Right atrium auricular region (tissue), 2 donors: ENCODE data around the gene VSNL1. TPM values are rescaled to one million over a fixed set of nuclear protein-coding genes. Genes with fewer than 3 reads are reported as not detected.

Source experiments
- DNase-seq: peaks from one replicate; pipeline ENCODE4 v3.0.0-alpha.2; 2019; ENCODE audit warnings: low spot score
- H3K27ac ChIP-seq, 2 donors: fragments of 200-600 bp; sonication (generic); 1 replicate in 1 of 2; 2 replicates in 1 of 2; pipeline ENCODE4 v1.5.1; 2016 to 2019
- H3K27me3 ChIP-seq, 2 donors: fragments of 200-600 bp; sonication (generic); one replicate each; pipeline versions ENCODE4 v1.5.1 to v1.6.0; 2017 to 2019
- H3K36me3 ChIP-seq: fragments of 200-600 bp; sonication (generic); one replicate; pipeline ENCODE4 v1.5.1; 2016
- H3K4me1 ChIP-seq, 2 donors: fragments of 200-600 bp; sonication (generic); one replicate each; pipeline versions ENCODE4 v1.5.1 to v1.6.0; 2017 to 2019
- H3K4me3 ChIP-seq, 2 donors: fragments of 200-600 bp; sonication (generic); 1 replicate in 1 of 2; 2 replicates in 1 of 2; pipeline ENCODE4 v1.5.1; 2017 to 2019; ENCODE audit warnings: mild to moderate bottlenecking in 1 of 2, moderate library complexity in 1 of 2
- H3K9me3 ChIP-seq, 2 donors: fragments of 200-600 bp; sonication (generic); one replicate each; pipeline ENCODE4 v1.5.1; 2019
- total RNA-seq, 2 donors: library from RNA; depleted of rRNA; stranded (reverse); fragments of >200 nt; gene quantifications; one replicate each; pipeline ENCODE4 v1.1.0, GENCODE V29; 2016
- TF ChIP-seq, protein P1 (sequence below), 2 donors: fragments of 200-600 bp; sonication (generic); IDR thresholded peaks; one replicate each; pipeline ENCODE4 v1.5.1; 2019; ENCODE audit warnings: antibody characterized with exemption in 2 of 2

Gene VSNL1
- total RNA-seq, 2 donors from 2014 or later = 30.2 to 41.7 TPM

- no peaks in the 10 kb centered on the region for H3K9me3 ChIP-seq
- H3K27ac ChIP-seq = no peak overlapping the region
- no peaks in the 10 kb centered on the region for H3K4me1 ChIP-seq
- H3K36me3 ChIP-seq = no peaks in the 10 kb centered on the region
- H3K4me3 ChIP-seq = no peak overlapping the region
- H3K27me3 ChIP-seq = no peaks in the 10 kb centered on the region
- no peak for DNase-seq
- TF ChIP-seq, protein P1, sequence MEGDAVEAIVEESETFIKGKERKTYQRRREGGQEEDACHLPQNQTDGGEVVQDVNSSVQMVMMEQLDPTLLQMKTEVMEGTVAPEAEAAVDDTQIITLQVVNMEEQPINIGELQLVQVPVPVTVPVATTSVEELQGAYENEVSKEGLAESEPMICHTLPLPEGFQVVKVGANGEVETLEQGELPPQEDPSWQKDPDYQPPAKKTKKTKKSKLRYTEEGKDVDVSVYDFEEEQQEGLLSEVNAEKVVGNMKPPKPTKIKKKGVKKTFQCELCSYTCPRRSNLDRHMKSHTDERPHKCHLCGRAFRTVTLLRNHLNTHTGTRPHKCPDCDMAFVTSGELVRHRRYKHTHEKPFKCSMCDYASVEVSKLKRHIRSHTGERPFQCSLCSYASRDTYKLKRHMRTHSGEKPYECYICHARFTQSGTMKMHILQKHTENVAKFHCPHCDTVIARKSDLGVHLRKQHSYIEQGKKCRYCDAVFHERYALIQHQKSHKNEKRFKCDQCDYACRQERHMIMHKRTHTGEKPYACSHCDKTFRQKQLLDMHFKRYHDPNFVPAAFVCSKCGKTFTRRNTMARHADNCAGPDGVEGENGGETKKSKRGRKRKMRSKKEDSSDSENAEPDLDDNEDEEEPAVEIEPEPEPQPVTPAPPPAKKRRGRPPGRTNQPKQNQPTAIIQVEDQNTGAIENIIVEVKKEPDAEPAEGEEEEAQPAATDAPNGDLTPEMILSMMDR (IDR thresholded peaks at IDR 0.05) = no peak
Observed at GRCh38 chr2:17657759-17658158, 117.3 kb downstream of the VSNL1 start.

DNA sequence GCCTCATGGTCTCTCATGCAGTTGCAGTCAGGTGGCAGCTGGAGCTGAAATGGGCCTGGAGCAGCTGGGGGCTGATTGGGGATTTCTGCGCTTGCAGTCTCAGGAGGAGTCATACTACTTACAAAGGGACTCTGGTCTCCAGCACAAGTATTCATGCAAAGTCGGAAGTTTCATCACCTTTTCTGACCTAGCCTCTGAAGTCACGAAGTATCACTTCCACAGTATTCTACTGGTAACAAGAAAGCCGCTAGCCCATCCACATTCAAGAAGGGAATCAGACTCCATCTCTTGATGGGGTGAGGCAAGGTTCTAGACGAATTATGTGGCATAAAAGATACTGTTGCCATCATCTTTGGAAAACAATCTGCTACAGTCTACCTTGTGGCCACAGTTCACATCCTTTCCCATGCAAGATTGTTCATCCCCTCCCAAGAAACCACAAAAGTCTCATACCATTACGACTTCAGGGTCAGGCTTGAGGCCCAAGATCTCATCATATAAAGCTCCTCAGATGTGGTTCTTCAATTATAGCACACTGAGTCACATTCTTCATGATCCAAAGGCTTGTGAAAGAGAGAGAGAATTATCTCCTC is 117.9 kb downstream of the VSNL1 start:
- TF ChIP-seq, protein P1 (IDR thresholded peaks at IDR 0.05) = no peak
- no peaks in the 10 kb centered on the region for H3K4me1 ChIP-seq
- H3K27ac ChIP-seq = no peak overlapping the region
- no peaks in the 10 kb centered on the region for H3K27me3 ChIP-seq
- DNase-seq = no peak
- H3K36me3 ChIP-seq = no peaks in the 10 kb centered on the region
- no peak overlapping the region for H3K4me3 ChIP-seq
- H3K9me3 ChIP-seq = no peaks in the 10 kb centered on the region

DNA sequence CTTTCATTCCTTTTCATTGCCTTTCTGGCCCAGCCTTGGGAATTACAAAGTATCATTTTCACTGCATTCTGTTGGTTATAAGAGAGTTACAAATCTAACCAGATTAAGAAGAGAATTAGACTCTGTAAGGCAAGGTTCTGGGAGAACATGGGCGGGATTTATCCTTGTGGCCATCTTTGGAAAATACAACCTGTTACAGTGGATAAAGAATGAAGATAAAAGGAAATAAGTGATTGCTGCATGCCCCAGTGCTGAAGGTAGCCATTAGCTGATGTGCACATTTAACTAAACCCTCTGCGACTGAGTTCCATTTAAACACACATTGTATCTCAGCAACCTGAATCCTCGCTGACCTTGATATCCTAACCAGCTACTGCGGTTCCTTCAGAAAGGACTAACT is 119.7 kb downstream of the VSNL1 start:
- H3K4me3 ChIP-seq = no peak overlapping the region
- no peaks in the 10 kb centered on the region for H3K4me1 ChIP-seq
- DNase-seq = no peak
- peaks cover 7% of the 10 kb centered on the region for H3K36me3 ChIP-seq
- H3K27ac ChIP-seq = no peak overlapping the region
- H3K9me3 ChIP-seq = no peaks in the 10 kb centered on the region
- TF ChIP-seq, protein P1 (IDR thresholded peaks at IDR 0.05) = no peak
- H3K27me3 ChIP-seq = no peaks in the 10 kb centered on the region

DNA sequence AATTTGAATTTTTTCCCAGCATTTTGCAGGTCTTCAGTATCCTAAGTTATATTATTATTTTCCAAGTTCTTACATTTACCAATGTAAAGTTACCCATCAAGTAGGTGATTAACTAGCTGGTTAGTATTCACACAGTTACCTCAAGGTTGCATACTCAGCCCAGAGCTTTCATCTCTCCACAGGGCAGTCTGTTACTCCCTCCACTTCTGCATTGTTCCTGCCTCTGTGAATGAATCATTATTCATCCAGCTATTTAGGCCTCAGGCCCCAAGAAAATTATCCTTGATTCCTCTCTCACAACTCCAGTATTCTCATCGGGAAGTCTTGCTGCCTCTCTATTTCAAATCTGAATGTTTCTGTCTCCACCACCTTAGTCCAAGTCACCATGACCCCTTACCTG is 121.0 kb downstream of the VSNL1 start:
- TF ChIP-seq, protein P1 (IDR thresholded peaks at IDR 0.05) = no peak
- H3K4me3 ChIP-seq = no peak overlapping the region
- H3K27me3 ChIP-seq = no peaks in the 10 kb centered on the region
- peaks cover 15% of the 10 kb centered on the region for H3K36me3 ChIP-seq
- no peaks in the 10 kb centered on the region for H3K4me1 ChIP-seq
- DNase-seq = no peak
- no peak overlapping the region for H3K27ac ChIP-seq
- H3K9me3 ChIP-seq = no peaks in the 10 kb centered on the region

DNA sequence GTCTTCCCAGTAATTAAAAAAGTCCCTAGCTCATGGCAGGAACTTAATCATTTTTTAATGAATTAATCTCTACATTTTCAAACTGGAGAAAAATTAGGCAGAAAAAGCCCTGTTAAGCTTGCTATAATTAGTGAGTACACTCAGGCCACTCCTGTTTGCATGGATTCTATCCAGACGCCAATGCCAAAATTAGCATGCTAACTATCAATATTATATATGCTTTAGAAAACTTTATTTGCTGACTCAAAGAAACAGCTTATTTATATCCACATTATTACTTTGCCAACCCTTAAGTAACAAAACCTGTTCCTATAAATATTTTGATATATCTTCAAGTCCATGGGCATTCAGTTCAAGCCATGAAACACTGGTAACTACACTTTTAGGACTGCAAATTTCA is 122.2 kb downstream of the VSNL1 start:
- H3K4me3 ChIP-seq = no peak overlapping the region
- TF ChIP-seq, protein P1 (IDR thresholded peaks at IDR 0.05) = no peak
- peaks cover 15% of the 10 kb centered on the region for H3K36me3 ChIP-seq
- no peak for DNase-seq
- H3K27ac ChIP-seq = no peak overlapping the region
- H3K27me3 ChIP-seq = no peaks in the 10 kb centered on the region
- H3K4me1 ChIP-seq = no peaks in the 10 kb centered on the region
- H3K9me3 ChIP-seq = no peaks in the 10 kb centered on the region

DNA sequence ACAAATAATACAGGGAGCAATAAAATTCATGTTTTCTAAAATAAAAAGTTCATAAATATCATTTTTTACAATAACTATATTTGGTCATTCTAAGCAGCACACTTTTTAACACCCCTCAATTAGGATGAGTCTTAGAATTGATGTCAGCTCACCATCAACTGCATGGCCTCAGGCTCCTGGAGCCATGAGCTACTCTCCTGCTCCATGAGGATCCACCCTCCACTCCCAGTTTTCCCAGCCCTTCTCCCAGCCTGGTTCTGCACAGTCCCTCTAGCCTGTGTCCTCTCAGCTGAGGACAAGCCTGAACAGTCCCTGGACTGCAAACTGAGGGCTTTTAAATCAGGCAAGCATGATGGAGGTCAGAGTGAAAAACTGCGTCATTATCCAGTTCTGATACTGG is 124.0 kb downstream of the VSNL1 start:
- H3K36me3 ChIP-seq = peaks cover 20% of the 10 kb centered on the region
- no peak overlapping the region for H3K4me3 ChIP-seq
- H3K9me3 ChIP-seq = no peaks in the 10 kb centered on the region
- H3K27me3 ChIP-seq = no peaks in the 10 kb centered on the region
- H3K27ac ChIP-seq = no peak overlapping the region
- no peak for DNase-seq
- H3K4me1 ChIP-seq = no peaks in the 10 kb centered on the region
- TF ChIP-seq, protein P1 (IDR thresholded peaks at IDR 0.05) = no peak
